SK-N-DZ (cell line): Measurements from ENCODE around the gene IGFBP7.

ENCODE experiments used
- DNase-seq: peaks from one replicate; pipeline ENCODE4 v3.0.0-alpha.2; 2015; ENCODE audit warnings: low spot score

IGFBP7 gene

DNA sequence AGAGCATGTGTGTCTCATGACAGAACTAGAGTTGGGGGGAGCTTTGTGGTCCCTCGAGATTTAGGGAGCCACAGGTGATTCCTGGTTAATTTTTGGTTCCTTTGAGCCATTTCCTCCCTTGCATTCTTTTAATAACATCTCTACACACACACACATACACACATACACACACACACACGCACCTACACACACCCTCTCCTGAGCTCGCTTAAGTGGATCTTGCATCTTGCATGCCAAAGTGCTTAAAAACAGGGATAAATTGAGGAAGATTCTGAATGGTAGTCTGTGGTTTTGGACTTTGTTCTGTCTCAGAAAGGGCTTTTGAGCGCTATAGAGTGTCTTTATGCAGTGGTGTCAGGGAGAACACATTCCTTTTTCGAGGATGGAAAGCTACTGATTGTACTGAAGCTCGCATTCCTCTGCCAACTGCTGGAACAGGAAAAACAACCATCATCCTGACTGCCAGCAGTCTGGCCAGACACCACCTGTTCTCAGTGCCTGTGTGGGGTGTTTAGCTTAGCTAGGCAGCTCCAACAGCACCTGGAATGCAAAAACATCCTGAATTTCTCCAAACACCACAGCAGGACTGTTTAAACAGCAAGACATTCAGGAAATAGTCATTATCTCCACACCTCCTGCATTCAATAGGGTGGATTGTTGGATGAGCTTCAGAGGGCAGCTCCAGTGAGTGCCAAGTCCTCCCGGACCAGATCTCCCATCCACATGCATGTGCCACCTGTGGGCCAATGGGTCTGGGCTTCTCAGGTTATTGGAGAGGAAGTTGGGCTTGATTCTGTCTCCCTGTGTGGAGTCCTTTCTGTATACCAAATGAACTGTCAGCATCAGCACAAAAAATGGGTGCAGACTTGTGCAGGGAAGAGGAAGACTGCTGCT lies 21.9 kb upstream of the IGFBP7 start:
- DNase-seq, result no peak

DNA sequence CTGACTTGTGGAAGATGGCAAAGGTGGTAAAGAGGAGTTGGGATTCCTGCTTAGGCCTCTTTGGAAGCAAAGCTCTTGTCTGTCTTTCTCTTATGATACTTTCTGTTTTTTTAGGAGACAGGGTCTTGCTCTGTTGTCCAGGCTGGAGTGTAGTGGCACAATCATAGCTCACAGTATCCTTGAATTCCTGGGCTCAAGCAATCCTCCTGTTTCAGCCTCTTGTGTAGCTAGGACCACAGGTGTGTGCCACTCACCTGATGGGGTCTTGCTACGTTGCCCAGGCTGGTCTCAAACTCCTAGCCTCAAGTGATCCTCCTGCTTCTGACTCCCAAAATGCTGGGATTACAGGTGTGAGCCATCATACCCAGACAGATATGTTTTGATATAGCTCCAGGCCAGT lies 19.3 kb upstream of the IGFBP7 start:
- DNase-seq, result no peak

DNA sequence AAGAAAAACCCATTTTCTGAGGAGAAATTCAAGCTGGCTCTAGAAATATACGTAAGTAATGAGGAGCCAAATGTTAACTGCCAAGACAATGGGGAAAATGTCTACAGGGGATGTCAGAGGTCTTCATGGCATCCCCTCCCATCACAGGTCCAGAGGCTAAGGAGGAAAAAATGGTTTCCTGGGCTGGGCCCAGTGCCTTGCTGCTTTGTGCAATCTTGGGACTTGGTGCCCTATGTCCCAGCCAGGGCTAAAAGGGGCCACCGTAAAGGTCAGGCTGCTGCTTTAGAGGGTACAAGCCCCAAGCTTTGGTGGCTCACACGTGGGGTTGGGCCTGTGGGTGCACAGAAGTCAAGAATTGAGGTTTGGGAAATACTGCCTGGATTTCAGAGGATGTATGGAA lies 17.2 kb upstream of the IGFBP7 start:
- no peak for DNase-seq

DNA sequence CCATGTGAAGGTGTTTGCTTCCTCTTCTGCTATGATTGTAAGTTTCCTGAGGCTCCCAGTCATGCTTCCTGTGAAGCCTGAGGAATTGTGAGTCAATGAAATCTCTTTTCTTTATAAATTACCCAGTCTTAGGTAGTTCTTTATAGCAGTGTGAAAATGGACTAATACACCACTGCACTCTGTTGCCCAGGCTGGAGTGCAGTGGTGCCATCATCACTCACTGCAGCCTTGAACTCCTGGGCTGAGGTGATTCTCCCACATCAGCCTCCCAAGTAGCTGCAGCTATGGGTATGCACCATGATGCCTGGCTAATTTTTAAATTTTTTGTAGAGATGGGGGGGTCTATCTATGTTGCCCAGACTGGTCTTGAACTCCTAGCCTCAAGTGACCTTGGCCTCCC lies 15.8 kb upstream of the IGFBP7 start:
- DNase-seq, result no peak

DNA sequence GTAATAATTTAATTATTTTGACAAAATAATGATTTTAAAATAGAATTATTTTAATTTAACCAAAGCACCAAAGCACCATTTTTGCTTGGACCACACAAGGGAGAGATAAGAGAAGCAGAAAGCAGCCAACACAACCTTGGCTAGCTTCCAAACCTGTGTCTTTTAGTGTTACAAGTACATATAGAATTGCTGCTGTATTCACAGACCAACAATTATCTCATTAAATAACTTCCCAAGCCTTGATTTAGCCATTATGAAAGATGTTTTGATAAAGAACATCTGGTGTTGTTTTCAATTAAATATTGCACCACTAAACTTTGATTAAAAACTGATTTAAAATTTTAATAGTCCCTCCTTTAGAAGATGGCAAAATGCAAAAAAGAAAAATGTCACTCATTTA lies 14.0 kb upstream of the IGFBP7 start:
- DNase-seq, result no peak

DNA sequence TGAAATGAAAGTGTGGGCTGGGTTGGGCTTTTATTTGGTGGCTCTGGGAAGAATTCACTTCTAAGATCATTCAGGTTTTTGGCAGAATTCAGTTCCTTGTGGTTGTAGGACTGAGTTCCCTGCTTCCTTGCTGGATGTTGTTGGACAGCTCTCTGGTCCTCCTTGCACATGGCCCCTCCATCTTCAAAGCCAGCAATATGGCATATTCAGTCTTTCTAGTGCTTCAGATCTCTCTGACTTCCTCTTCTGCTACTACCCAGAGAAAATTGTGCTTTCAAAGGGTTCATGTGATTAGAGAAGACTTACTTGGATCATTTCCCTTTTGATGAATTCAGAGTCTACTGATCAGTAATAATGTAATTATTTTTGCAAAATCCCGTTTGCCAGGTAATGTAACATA lies 12.8 kb upstream of the IGFBP7 start:
- no peak for DNase-seq

DNA sequence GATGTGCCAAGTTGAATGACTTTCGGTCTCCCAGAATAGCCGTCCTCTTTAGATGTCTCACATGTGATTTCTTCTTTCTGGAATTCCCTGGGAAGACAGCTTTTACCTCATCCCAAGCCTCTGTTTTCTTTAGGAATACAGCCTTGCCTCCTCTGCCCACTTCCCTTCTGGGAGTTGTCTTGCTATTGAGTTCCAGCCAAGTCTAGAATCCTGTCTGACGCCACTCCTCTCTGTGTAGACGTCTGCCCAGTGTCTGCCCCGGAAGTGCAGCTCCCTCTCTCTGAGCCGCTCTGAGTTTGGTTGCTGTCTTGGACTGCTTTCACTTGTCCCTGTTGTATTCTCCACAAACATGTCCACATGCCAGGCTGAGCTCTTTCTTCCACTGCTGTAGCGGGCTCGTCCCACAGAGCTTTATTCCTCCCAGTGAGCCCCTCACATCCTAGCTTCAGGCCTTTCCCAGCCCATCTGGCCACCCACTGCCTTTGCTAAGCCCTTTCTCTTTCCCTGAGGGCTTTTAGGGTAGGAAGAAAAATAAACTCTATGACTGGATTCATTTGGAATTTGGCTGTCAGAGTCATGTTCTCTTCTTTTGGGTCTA lies 9.0 kb upstream of the IGFBP7 start:
- DNase-seq, result no peak

DNA sequence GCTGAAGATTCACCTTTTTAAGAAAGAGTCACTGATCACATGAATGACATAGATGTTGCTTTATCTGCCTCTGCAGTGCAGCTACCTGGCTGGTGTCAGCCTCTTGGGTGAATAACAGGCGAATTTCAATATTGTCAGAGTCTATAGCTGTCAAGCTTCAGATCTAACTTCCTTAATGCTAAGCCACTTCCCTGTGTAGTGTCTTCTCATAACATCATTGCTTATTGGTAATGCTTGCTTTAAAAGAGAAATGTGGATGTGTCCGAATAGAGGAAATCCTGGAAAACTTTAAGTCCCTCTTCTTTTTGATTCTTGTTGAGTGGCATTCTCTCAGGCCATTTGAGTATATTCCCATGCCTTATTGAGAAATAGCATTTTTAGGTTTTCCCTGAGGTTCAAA lies 7.3 kb upstream of the IGFBP7 start:
- no peak for DNase-seq

DNA sequence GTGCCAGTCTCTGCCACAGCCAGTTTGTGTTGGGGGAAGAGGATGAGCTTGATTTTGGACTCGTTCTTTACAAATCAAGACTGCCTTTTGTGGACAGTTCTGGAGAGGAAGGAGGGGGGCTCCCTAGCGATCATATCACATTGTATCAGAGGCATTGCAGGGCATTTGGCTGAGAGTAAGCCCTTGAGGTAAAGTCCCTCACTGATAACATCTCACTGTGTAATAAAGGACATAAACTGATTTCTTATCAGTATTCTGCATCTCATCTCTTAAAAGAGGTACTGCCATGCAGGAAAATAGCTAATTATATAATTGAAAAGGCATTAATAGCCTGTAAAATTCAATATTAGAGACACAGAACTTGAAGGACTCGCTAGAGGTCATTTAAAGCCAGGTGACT lies 6.1 kb upstream of the IGFBP7 start:
- DNase-seq, result no peak

DNA sequence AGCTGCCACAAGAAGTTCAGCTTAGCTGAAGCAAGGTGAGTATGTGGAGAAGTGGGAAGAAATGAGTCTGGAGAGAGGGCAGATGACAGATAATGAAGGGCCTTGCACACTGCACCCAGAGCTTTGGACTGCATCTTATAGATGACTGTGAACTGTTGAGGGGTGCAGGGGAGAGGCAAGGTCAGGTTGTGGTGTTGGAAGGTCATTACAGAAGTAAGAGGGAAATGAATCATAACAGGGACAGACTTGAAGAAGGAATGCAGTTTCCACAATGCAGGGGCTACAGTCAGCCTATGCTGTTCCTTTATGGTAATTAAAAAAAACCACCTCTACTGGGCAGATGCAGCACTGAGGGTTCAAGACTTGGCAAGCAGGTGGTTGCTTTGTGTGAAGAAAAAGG lies 4.8 kb upstream of the IGFBP7 start:
- no peak for DNase-seq

DNA sequence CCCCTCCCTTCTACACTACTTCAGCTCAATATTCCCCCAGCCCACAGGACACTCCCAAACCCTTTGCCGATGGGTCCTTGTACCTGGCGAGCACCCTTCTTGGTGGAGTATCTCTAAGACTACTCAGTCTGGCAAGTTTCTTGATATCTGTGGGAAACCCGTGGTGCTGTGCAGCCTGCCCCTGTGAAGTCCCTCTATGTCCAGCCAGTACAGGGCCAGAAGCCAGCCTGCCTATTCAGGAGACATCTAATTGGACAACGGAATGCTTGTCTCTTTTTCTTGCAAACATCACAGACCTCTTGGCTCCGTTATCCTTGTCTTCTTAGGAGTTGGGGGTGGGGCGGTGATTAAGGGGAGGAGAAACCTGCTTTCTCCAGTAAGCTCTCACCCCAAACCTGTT lies 3.7 kb upstream of the IGFBP7 start:
- DNase-seq, result no peak

DNA sequence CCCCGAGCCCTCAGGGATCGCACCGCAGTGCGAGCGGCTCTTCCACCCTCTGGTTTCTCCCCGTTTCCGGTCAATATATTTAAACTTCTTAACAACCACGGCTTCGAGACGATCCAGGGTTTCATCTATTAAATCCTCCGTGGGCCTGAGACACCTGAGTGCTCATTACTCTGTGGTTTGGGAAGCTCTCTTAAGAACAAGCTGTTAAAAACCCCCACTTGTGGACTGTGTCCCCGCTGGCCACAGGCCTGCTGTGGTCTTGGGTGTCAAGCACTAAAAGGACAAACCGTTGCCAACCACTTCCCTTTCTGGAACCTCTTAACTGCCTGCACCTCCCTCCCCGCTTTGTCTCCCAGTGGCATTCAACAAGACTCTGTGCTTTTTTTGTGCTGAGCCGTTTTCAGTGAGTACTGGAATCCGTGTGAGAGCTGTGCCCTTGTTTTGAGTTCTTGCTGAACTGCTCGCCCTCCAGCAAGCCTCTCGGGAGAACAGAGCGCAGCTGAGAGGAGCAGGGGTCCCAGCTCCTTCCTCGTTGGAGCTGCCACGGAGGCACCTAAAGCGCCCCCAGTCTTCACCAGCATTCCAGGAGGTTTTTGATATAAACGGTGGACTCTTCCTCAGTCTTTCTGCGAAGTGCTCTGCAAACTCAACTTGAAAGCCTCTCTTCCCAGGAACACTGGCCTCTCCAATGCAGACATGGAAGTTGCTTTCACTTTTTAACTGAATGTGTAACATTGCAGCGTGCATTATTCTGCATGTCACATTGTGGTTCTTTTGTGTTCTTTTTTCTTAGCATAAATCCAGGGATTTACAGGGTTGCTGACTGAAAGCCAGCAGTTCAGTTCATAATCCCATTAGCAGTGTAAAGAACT lies 691 bp upstream of the IGFBP7 start:
- DNase-seq, result peak; percentile 11

DNA sequence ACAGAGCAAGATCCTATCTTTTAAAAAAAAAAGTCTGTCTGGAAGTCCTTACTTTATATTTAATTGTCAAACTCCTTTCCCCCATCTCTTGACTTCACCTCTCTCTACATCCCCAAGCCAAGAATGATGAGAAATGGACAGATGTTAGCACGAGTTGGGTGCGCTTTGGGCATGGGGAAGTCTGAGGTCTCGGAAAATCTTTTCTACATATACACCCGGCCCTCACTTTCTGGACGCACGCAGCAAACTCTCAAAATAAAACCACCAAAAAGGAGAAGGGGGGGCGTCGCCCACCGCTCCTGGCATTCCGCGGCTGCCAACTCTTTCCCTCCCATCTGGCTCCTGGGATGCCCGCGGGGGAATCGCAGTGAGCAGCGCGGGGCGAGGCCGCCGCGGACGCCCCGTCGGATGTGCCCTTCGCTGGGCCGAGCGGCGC lies 756 bp downstream of the IGFBP7 start:
- DNase-seq, result no peak

DNA sequence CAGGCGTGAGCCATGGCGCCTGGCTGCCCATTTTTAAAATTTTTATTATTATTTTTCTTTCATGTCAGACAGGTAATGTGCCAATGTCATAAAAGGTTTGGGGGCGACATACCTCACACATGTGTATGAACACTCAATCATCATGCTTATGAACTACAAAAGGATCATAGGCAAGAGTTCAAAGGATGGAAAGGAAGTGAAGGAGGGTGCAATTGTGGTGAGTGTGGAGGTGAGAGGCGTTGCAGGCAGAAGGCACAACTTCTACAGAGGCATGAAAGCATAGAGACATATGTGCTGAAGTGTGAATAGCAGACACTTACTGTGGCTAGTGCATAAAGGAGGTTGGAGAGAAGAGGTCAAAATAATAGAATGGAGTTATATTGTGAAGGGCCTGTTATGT lies 4.0 kb downstream of the IGFBP7 start:
- DNase-seq, result no peak

DNA sequence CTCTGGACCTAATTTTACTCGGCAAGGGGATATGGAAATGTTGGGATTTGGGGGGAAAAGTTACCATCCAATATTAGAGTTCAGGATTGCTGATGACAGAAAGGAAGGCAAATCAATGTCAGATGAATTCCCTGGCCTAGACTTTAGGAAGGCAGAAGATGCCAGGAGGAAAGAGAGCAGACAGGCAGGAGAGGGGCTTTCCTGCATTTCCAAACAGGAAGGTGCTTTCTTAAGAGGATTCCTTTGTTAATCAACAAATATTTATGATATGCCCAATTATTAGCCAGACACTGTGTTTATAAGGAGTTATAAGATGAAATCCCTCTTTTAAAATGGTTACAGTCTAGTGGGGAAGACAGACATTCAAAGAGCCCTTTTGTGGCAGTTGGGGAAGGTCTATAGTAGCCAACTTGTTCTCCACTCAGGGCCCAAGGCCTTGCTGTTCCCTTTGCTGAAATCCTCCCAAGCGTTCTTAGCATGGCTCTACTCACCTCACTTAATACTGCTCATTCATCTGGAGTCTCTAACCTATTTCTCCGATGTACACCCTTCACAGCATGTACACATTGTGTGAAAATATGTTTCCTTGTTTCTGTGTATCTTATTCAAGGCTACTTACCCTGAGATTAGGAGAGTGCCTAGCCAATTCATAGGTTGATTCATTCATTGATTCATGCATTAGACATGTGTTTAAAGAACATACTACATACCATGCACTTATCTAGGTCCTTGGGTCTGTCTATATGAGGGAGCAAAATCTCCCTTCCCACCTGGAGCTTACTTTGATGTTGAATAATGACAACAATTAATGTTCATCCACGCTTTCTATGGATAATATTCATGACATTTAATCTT lies 5.3 kb downstream of the IGFBP7 start:
- no peak for DNase-seq

DNA sequence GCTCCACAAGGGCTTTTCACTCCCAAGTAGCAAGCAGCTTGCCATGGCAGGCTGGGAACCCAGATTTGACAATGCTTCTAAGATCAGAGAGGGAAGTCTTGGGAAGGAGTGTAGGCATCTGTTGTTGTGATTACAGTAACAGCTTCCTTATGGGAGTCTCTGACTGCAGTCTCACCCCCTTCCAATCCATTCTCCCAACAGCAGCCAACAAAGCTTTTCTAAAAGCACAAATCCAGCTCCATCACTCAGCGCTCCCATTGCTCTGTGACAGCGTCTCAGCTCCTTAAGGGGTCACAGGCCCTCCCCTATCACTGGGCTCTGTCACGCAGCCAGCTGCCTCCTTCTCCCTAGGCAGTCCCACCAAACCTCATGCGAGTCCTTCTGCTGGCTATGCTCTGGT lies 7.1 kb downstream of the IGFBP7 start:
- DNase-seq, result no peak

DNA sequence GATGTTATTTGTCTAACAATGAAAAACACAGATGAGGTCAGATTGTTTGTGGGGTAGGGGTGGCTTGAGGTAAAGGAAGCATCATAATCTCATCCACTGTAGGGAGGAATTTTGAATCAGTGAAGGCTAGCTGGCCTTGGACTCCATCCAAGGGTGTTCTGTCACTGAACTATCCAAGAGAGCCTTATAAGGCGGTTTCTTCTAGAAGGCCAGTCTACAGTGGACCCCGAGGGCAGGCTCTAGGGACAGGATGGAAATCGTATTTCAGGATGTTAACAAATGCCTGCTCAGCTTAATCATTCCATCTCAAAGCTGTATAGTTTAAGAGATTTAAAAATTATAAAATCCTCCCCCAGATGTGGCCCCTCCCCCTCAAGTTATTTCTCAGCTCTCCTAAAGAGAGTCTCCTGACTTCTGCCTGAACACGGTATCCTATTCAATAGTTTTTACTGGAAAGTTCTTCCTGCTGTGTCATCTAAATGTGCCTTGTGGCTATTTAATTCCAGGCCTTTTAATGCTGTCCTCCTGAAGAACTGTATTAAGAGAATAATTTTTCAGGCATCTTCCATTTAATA lies 8.0 kb downstream of the IGFBP7 start:
- no peak for DNase-seq

DNA sequence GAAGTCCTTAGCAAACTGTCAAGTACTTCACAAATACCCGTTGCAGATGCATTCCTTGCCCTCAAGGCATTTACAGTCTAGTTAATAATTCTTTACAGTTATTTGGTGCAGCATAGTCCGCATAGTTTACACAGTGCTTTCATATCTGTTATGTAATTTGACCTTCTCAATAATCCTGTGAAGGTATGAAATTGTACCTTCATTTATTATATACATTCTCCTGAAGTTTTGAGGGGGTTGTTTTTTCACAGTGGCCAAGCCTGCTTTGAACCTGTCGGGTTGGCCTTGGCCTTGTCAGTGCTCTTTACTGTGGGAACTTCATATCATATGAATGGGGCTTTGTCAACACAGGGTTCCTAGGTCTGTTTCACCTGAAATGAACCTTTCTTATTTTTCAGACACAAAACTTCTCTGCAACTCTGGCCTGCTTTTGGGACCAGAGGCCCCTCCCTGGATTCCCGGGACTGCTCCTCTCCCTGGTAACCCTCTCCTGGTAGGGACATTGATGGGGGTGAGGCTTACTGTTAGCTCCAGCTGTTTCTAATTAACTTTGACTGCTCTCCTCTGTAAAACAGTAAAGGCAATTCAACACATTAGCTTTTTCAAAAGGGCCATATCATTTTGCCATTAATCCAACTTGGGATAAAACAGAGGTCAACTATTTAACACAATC lies 9.1 kb downstream of the IGFBP7 start:
- DNase-seq, result peak; percentile 20

DNA sequence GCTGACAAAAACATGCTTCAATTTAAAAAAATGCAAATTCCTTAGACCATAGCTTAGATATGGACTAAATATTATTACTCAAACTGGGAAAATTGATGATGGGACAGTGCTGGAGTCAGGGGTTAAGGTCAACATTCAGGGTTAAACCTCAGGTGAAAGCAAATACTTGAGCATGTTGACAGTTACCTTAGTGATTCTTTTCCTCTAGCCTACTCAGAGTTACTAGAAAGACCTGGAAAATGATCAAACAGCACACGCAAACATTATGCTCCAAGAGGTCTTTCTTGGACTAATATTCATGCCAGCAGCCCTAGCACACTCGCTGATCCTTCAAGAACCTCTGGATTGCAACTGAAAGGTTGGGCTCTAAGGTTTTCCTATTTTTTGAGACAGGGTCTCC lies 10.8 kb downstream of the IGFBP7 start:
- no peak for DNase-seq

DNA sequence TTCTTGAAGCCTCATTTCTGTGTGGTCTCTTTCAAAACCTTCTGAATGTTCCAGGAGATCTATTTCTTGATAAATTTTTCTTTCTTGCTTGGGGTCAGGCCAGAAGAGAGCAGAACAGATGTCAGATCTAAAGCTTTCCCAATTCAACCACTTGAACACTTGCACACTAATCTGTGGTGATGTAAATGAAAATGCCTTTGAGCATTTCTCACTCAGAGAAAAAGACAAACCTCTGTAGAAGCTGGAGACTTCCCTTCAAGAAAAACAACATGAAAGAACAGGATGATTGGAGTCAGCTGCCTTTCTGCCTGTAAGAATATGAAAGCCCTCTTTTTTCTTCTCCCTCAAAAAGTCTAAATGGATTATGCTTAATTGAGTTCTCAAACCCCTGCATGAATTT lies 11.2 kb downstream of the IGFBP7 start:
- DNase-seq, result no peak

DNA sequence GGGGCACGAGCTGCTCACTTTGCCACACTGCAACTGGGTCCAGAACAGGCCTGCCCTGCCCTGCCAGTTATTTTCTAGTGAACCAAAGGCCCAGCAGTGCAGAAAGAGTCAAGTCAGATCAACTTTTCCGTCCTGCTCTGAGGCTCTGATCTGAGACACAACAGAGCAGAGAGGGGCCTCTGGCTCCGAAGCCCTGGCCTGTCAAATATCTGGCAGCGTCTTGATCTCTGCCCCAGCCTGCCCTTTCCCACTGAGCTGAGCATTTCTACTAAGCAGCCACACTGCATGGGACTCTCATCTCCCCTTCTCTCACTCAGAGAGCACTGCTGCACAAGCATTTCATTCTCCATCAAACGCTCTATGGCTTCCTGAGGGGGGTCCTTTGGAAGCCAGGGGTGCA lies 11.8 kb downstream of the IGFBP7 start:
- DNase-seq, result no peak
